Mesodermal cell (in vitro differentiated cells): ENCODE results near the gene ADGRL2.

Experiments used
- H3K27ac ChIP-seq: 2 replicates; pipeline ENCODE4 v1.7.0; 2013; ENCODE audit warnings: mild to moderate bottlenecking, low read depth, low read length, moderate library complexity; ENCODE audit not compliant: severe bottlenecking
- H3K36me3 ChIP-seq: 2 replicates; pipeline ENCODE4 v1.7.1; 2013; ENCODE audit warnings: mild to moderate bottlenecking, low read length, moderate library complexity; ENCODE audit not compliant: control insufficient read depth, insufficient read depth
- H3K4me1 ChIP-seq: one replicate; pipeline ENCODE4 v1.7.1; 2013; ENCODE audit warnings: mild to moderate bottlenecking, low read length; ENCODE audit not compliant: insufficient read depth, control insufficient read depth, poor library complexity, severe bottlenecking
- H3K4me3 ChIP-seq: 2 replicates; pipeline ENCODE4 v1.7.0; 2013; ENCODE audit warnings: low read length, control low read depth, mild to moderate bottlenecking; ENCODE audit not compliant: insufficient read depth, poor library complexity, severe bottlenecking; ENCODE audit errors: extremely low read depth
- H3K9me3 ChIP-seq: 2 replicates; pipeline ENCODE4 v1.7.1; 2013; ENCODE audit warnings: mild to moderate bottlenecking, low read length, moderate library complexity; ENCODE audit not compliant: control insufficient read depth
- WGBS, 2 experiments: methylation state at CpG; one replicate each; pipeline ENCODE4 v1.1.5; 2013; ENCODE audit warnings: missing lambda C conversion rate in 2 of 2; ENCODE audit not compliant: insufficient coverage in 2 of 2; 5-methylcytosine and 5-hydroxymethylcytosine counted together

ADGRL2 gene

GRCh38 chr1:81982523-81982922 is 181.8 kb downstream of the ADGRL2 start:
- no CpG with 5 or more reads among the region's 2 CpGs for whole genome bisulfite sequencing, 2 experiments
- no peak overlapping the region for H3K4me3 ChIP-seq
- no peak overlapping the region for H3K27ac ChIP-seq
- no peaks in the 10 kb centered on the region for H3K4me1 ChIP-seq
- no peaks in the 10 kb centered on the region for H3K9me3 ChIP-seq
- H3K36me3 ChIP-seq = peaks cover 18% of the 10 kb centered on the region

GRCh38 chr1:81989524-81989923 is 188.8 kb downstream of the ADGRL2 start:
- 83 to 100% methylated on average over 1 of the region's 1 CpG for WGBS, 2 experiments
- H3K4me1 ChIP-seq = no peaks in the 10 kb centered on the region
- H3K36me3 ChIP-seq = peaks cover 39% of the 10 kb centered on the region
- no peak overlapping the region for H3K4me3 ChIP-seq
- H3K9me3 ChIP-seq = no peaks in the 10 kb centered on the region
- no peak overlapping the region for H3K27ac ChIP-seq

- Histone ChIP-seq H3K9me3 (no peaks in the 10 kb centered on the region), H3K4me1 (no peaks in the 10 kb centered on the region), H3K4me3 (no peak overlapping the region), H3K36me3 (peaks cover 35% of the 10 kb centered on the region), H3K27ac (no peak overlapping the region)
- WGBS, 2 experiments = 96 to 100% methylated on average over 5 to 6 of the region's 7 CpGs
Measured at GRCh38 chr1:81990241-81990640, 189.5 kb downstream of the ADGRL2 start.

- Histone ChIP-seq H3K9me3 (no peaks in the 10 kb centered on the region), H3K36me3 (no peaks in the 10 kb centered on the region), H3K4me1 (no peaks in the 10 kb centered on the region), H3K27ac (no peak overlapping the region), H3K4me3 (no peak overlapping the region)
- WGBS, 2 experiments = 89 to 95% methylated on average over 2 to 3 of the region's 4 CpGs
Measured at GRCh38 chr1:81998165-81998564, 197.4 kb downstream of the ADGRL2 start.

GRCh38 chr1:81999364-81999763 is 198.6 kb downstream of the ADGRL2 start:
- H3K36me3 ChIP-seq = no peaks in the 10 kb centered on the region
- no peaks in the 10 kb centered on the region for H3K4me1 ChIP-seq
- no peaks in the 10 kb centered on the region for H3K9me3 ChIP-seq
- 63 to 83% methylated on average over 1 of the region's 1 CpG for WGBS, 2 experiments
- no peak overlapping the region for H3K27ac ChIP-seq
- H3K4me3 ChIP-seq = no peak overlapping the region

GRCh38 chr1:82000221-82000620 is 199.5 kb downstream of the ADGRL2 start:
- no peak overlapping the region for H3K4me3 ChIP-seq
- no peaks in the 10 kb centered on the region for H3K4me1 ChIP-seq
- H3K9me3 ChIP-seq = no peaks in the 10 kb centered on the region
- H3K27ac ChIP-seq = no peak overlapping the region
- no peaks in the 10 kb centered on the region for H3K36me3 ChIP-seq
- 84 to 100% methylated on average over 1 to 2 of the region's 2 CpGs for WGBS, 2 experiments

GRCh38 chr1:82001345-82001744 is 200.6 kb downstream of the ADGRL2 start:
- Histone ChIP-seq H3K36me3 (no peaks in the 10 kb centered on the region), H3K27ac (no peak overlapping the region), H3K4me1 (no peaks in the 10 kb centered on the region), H3K9me3 (no peaks in the 10 kb centered on the region), H3K4me3 (no peak overlapping the region)
- 66% methylated on average over 3 of the region's 4 CpGs; no CpG with 5 or more reads in 1 of the 2 experiments for WGBS, 2 experiments

- Histone ChIP-seq H3K27ac (no peak overlapping the region), H3K4me3 (no peak overlapping the region), H3K4me1 (no peaks in the 10 kb centered on the region), H3K36me3 (no peaks in the 10 kb centered on the region), H3K9me3 (no peaks in the 10 kb centered on the region)
Measured at GRCh38 chr1:82007804-82008203, 207.1 kb downstream of the ADGRL2 start.

GRCh38 chr1:82013702-82014101 is 213.0 kb downstream of the ADGRL2 start:
- Histone ChIP-seq H3K4me3 (no peak overlapping the region), H3K36me3 (no peaks in the 10 kb centered on the region), H3K27ac (no peak overlapping the region), H3K4me1 (no peaks in the 10 kb centered on the region), H3K9me3 (no peaks in the 10 kb centered on the region)

- Histone ChIP-seq H3K27ac (no peak overlapping the region), H3K9me3 (no peaks in the 10 kb centered on the region), H3K36me3 (no peaks in the 10 kb centered on the region), H3K4me1 (no peaks in the 10 kb centered on the region), H3K4me3 (no peak overlapping the region)
- WGBS, 2 experiments = 92 to 93% methylated on average over 4 to 5 of the region's 6 CpGs
Measured at GRCh38 chr1:82015444-82015843, 214.7 kb downstream of the ADGRL2 start.

- Histone ChIP-seq H3K4me1 (no peaks in the 10 kb centered on the region), H3K4me3 (no peak overlapping the region), H3K9me3 (no peaks in the 10 kb centered on the region), H3K36me3 (no peaks in the 10 kb centered on the region), H3K27ac (no peak overlapping the region)
- WGBS, 2 experiments = 80% methylated on average over 1 of the region's 2 CpGs; no CpG with 5 or more reads in 1 of the 2 experiments
Measured at GRCh38 chr1:82018319-82018718, 217.6 kb downstream of the ADGRL2 start.

- Histone ChIP-seq H3K36me3 (no peaks in the 10 kb centered on the region), H3K4me3 (no peak overlapping the region), H3K27ac (no peak overlapping the region), H3K4me1 (no peaks in the 10 kb centered on the region), H3K9me3 (no peaks in the 10 kb centered on the region)
- 60% methylated on average over 1 of the region's 1 CpG; no CpG with 5 or more reads in 1 of the 2 experiments for WGBS, 2 experiments
Measured at GRCh38 chr1:82019508-82019907, 218.8 kb downstream of the ADGRL2 start.
